ENCODE measurements around the gene ENPP6. TPM values are rescaled to one million over a fixed set of nuclear protein-coding genes. Genes with fewer than 3 reads are reported as not detected.

The ENPP6 gene
- total RNA-seq, 1 donor from 2014 or later: 4.8 TPM

- intact Hi-C loops (cut with micrococcal nuclease): no loop called here
These were observed 106.3 kb downstream of the ENPP6 start for GRCh38 chr4:184111233-184111832.

GRCh38 chr4:184110452-184111224 is 107.0 kb downstream of the ENPP6 start:
- intact Hi-C loops (cut with micrococcal nuclease): no loop called here

- intact Hi-C loops (cut with micrococcal nuclease): no loop called here
These were observed 109.6 kb downstream of the ENPP6 start for GRCh38 chr4:184108006-184108501.

GRCh38 chr4:184104419-184105101 is 113.1 kb downstream of the ENPP6 start:
- intact Hi-C loops (cut with micrococcal nuclease): no loop called here

- intact Hi-C loops (cut with micrococcal nuclease): no loop called here
These were observed 114.0 kb downstream of the ENPP6 start for GRCh38 chr4:184103527-184104264.

GRCh38 chr4:184102927-184103326 is 114.7 kb downstream of the ENPP6 start:
- intact Hi-C loops (cut with micrococcal nuclease): no loop called here

GRCh38 chr4:184102488-184102887 is 115.2 kb downstream of the ENPP6 start:
- intact Hi-C loops (cut with micrococcal nuclease): no loop called here

- intact Hi-C loops (cut with micrococcal nuclease): no loop called here
These were observed 116.0 kb downstream of the ENPP6 start for GRCh38 chr4:184101711-184102110.

GRCh38 chr4:184100297-184100885 is 117.3 kb downstream of the ENPP6 start:
- intact Hi-C loops (cut with micrococcal nuclease): loop anchor here (1.0 kb wide), 1 partner anchor 260 kb away; no protein-coding TSS in a partner anchor

- intact Hi-C loops (cut with micrococcal nuclease): no loop called here
These were observed 118.1 kb downstream of the ENPP6 start for GRCh38 chr4:184099535-184099966.

- intact Hi-C loops (cut with micrococcal nuclease): no loop called here
These were observed 118.7 kb downstream of the ENPP6 start for GRCh38 chr4:184099000-184099399.

- intact Hi-C loops (cut with micrococcal nuclease): loop anchor here (1.0 kb wide), 1 partner anchor 153 kb away; no protein-coding TSS in a partner anchor
These were observed 119.9 kb downstream of the ENPP6 start for GRCh38 chr4:184097815-184098214.

GRCh38 chr4:184097241-184097605 is 120.5 kb downstream of the ENPP6 start:
- intact Hi-C loops (cut with micrococcal nuclease): loop anchor here (1.0 kb wide), 1 partner anchor 154 kb away; no protein-coding TSS in a partner anchor

- intact Hi-C loops (cut with micrococcal nuclease): loop anchor here (1.0 kb wide), 1 partner anchor 155 kb away; no protein-coding TSS in a partner anchor
These were observed 121.0 kb downstream of the ENPP6 start for GRCh38 chr4:184096561-184097240.

- intact Hi-C loops (cut with micrococcal nuclease): no loop called here
These were observed 123.0 kb downstream of the ENPP6 start for GRCh38 chr4:184094532-184095159.

GRCh38 chr4:184091986-184092385 is 125.7 kb downstream of the ENPP6 start:
- intact Hi-C loops (cut with micrococcal nuclease): no loop called here

- intact Hi-C loops (cut with micrococcal nuclease): no loop called here
These were observed 127.1 kb downstream of the ENPP6 start for GRCh38 chr4:184090571-184090970.

- intact Hi-C loops (cut with micrococcal nuclease): no loop called here
These were observed 137.0 kb downstream of the ENPP6 start for GRCh38 chr4:184080674-184081073.

- intact Hi-C loops (cut with micrococcal nuclease): no loop called here
These were observed 142.8 kb downstream of the ENPP6 start for GRCh38 chr4:184074677-184075388.
